H1 (cell line): Measurements from ENCODE around the gene DACT1.

ENCODE experiments used
- ATF3 ChIP-seq: IDR thresholded peaks from 2 replicates; pipeline ENCODE4 v1.6.1; 2011; ENCODE audit warnings: low read depth, mild to moderate bottlenecking, low read length; ENCODE audit not compliant: insufficient read depth
- CHD2 ChIP-seq: IDR thresholded peaks from 2 replicates; pipeline ENCODE4 v1.6.1; 2012; ENCODE audit warnings: low read length, improper control_type of control experiment
- CTCF ChIP-seq, 3 experiments: IDR thresholded peaks; 1 replicate in 2 of 3; 2 replicates in 1 of 3; pipeline versions ENCODE4 v1.5.1 to v1.6.1; 2011; ENCODE audit warnings: low read length in 3 of 3, mild to moderate bottlenecking in 3 of 3, inconsistent platforms in 2 of 3, low read depth in 1 of 3, moderate library complexity in 1 of 3; ENCODE audit not compliant: insufficient read depth in 1 of 3; ENCODE audit errors: control extremely low read depth in 1 of 3
- EP300 ChIP-seq, 2 experiments: IDR thresholded peaks; 1 replicate in 1 of 2; 2 replicates in 1 of 2; pipeline ENCODE4 v1.6.1; 2011 to 2012; ENCODE audit warnings: low read depth in 2 of 2, low read length in 2 of 2, mild to moderate bottlenecking in 2 of 2, borderline replicate concordance in 1 of 2, inconsistent platforms in 1 of 2, moderate library complexity in 1 of 2
- POLR2A ChIP-seq, 2 experiments: IDR thresholded peaks; 1 replicate in 1 of 2; 2 replicates in 1 of 2; pipeline ENCODE4 v1.6.1; 2011; ENCODE audit warnings: low read depth in 2 of 2, low read length in 2 of 2, mild to moderate bottlenecking in 2 of 2; ENCODE audit errors: control extremely low read depth in 1 of 2
- POU5F1 ChIP-seq: IDR thresholded peaks from 2 replicates; pipeline ENCODE4 v1.6.1; 2011; ENCODE audit warnings: low read depth, mild to moderate bottlenecking, low read length, moderate library complexity
- RFX5 ChIP-seq: IDR thresholded peaks from 2 replicates; pipeline ENCODE4 v1.6.1; 2011; ENCODE audit warnings: low read depth, low read length, improper control_type of control experiment, borderline replicate concordance
- SP1 ChIP-seq: IDR thresholded peaks from 2 replicates; pipeline ENCODE4 v1.6.1; 2011; ENCODE audit warnings: low read depth, low read length
- SP2 ChIP-seq: IDR thresholded peaks from 2 replicates; pipeline ENCODE4 v1.6.1; 2012; ENCODE audit warnings: mild to moderate bottlenecking, low read length, inconsistent platforms

GRCh38 chr14:58677517-58677916 is 39.8 kb downstream of the DACT1 start:
- TF ChIP-seq CTCF (IDR thresholded peaks at IDR 0.05; ENCODE audit: control extremely low read depth in 1 of 3, insufficient read depth in 1 of 3, low read depth in 1 of 3, low read length in 3 of 3) = no peak
- no peak for TF ChIP-seq RFX5
- TF ChIP-seq SP1 = no peak
- TF ChIP-seq POU5F1 = no peak
- no peak for TF ChIP-seq POLR2A (IDR thresholded peaks at IDR 0.05; ENCODE audit: control extremely low read depth in 1 of 2, low read depth in 2 of 2, low read length in 2 of 2)
- TF ChIP-seq ATF3 = no peak
- no peak for TF ChIP-seq CHD2
- TF ChIP-seq EP300 (IDR thresholded peaks at IDR 0.05; ENCODE audit: borderline replicate concordance in 1 of 2, low read depth in 2 of 2, low read length in 2 of 2) = no peak
- TF ChIP-seq SP2 = no peak
